GM19328 (cell line): ENCODE measurements around the gene FAM47E.
A peak's percentile ranks its signal among the peaks of the same experiment; 100 is the strongest.

Experiments
- ATAC-seq: cut with Tn5 transposase; IDR thresholded peaks from one replicate; pipeline ENCODE4 v1.9.1; 2021; ENCODE audit warnings: mild to moderate bottlenecking, moderate library complexity; ENCODE audit not compliant: unreplicated experiment

The FAM47E gene

GRCh38 chr4:76296286-76296820 is 44.8 kb downstream of the FAM47E start:
- ATAC-seq: no peak

GRCh38 chr4:76298227-76298626 is 46.7 kb downstream of the FAM47E start:
- no peak for ATAC-seq

- no peak for ATAC-seq
Measured at GRCh38 chr4:76300012-76300411, 48.5 kb downstream of the FAM47E start.

- peak; percentile 98 for ATAC-seq
Measured at GRCh38 chr4:76301068-76301774, 49.7 kb downstream of the FAM47E start.

GRCh38 chr4:76301775-76302162 is 50.2 kb downstream of the FAM47E start:
- no peak for ATAC-seq

GRCh38 chr4:76302826-76303438 is 51.4 kb downstream of the FAM47E start:
- no peak for ATAC-seq

GRCh38 chr4:76305033-76305687 is 53.6 kb downstream of the FAM47E start:
- ATAC-seq: no peak

GRCh38 chr4:76305971-76306881 is 54.7 kb downstream of the FAM47E start, which contains the start of gene STBD1:
Gene STBD1 (plus strand): TSS chr4:76306733. CDS start chr4:76306770, 37 bp downstream.
- no peak for ATAC-seq

GRCh38 chr4:76306882-76307659 is 55.5 kb downstream of the FAM47E start:
- ATAC-seq: no peak

- ATAC-seq: no peak
Measured at GRCh38 chr4:76307660-76308014, 56.1 kb downstream of the FAM47E start.

- ATAC-seq: no peak
Measured at GRCh38 chr4:76308548-76308947, 57.0 kb downstream of the FAM47E start.

- no peak for ATAC-seq
Measured at GRCh38 chr4:76309939-76310550, 58.5 kb downstream of the FAM47E start.

- no peak for ATAC-seq
Measured at GRCh38 chr4:76310683-76311082, 59.2 kb downstream of the FAM47E start.

- ATAC-seq: no peak
Measured at GRCh38 chr4:76311896-76312331, 60.4 kb downstream of the FAM47E start.

- no peak for ATAC-seq
Measured at GRCh38 chr4:76312457-76312856, 60.9 kb downstream of the FAM47E start.

- no peak for ATAC-seq
Measured at GRCh38 chr4:76313547-76313946, 62.0 kb downstream of the FAM47E start.

GRCh38 chr4:76315267-76315918 is 63.9 kb downstream of the FAM47E start:
- ATAC-seq: no peak

- no peak for ATAC-seq
Measured at GRCh38 chr4:76316131-76316530, 64.6 kb downstream of the FAM47E start.

- ATAC-seq: no peak
Measured at GRCh38 chr4:76322236-76322635, 70.7 kb downstream of the FAM47E start.
